Activated CD8-positive, alpha-beta memory T cell treated with anti-CD3 and anti-CD28 coated beads for 1 hour (primary cell): ENCODE results near the gene OR5H2.

ENCODE experiments used
- DNase-seq, 2 donors: peaks; one replicate each; pipeline ENCODE4 v3.0.0-alpha.2; 2020; ENCODE audit warnings: low read depth in 1 of 2; ENCODE audit errors: extremely low read depth in 1 of 2

OR5H2 gene

GRCh38 chr3:98329392-98330124 lies 47.3 kb downstream of the OR5H2 start:
- peak in 1 of 2 donors; percentile 7 for DNase-seq

GRCh38 chr3:98331329-98331728 lies 49.0 kb downstream of the OR5H2 start:
- DNase-seq: no peak
